ENCODE data around the gene FSCN2. TPM values are rescaled to one million over a fixed set of nuclear protein-coding genes. Genes with fewer than 3 reads are reported as not detected.
A peak's percentile ranks its signal among the peaks of the same experiment; 100 is the strongest.

FSCN2 gene
- total and polyA plus RNA-seq, 8 donors: 2.5 to 15.3 (median 10.7) TPM

GRCh38 chr17:81569986-81570514 lies 41.9 kb downstream of the FSCN2 start:
- no peak for FAIRE-seq
- intact Hi-C loops (cut with DNase I): no loop called here
- peaks cover 7 to 28% (median 11%) of the 10 kb centered on the region in 3 donors for H3K36me3 ChIP-seq
- H3K27ac ChIP-seq: no peak overlapping the region
- no peaks in the 10 kb centered on the region for H3K27me3 ChIP-seq
- ATAC-seq: no peak
- H3K4me1 ChIP-seq: peaks cover 16 to 26% (median 17%) of the 10 kb centered on the region in 3 donors
- DNase-seq: peak in 1 of 6 donors; percentile 37
- no peaks in the 10 kb centered on the region for H3K9me3 ChIP-seq
- no peak for TF ChIP-seq CTCF (IDR thresholded peaks at IDR 0.05)
- WGBS, 2 donors: 95% methylated on average over 18 of the region's 18 CpGs
- H3K4me3 ChIP-seq: no peak overlapping the region

- peaks cover 0 to 23% (median 9%) of the 10 kb centered on the region in 3 donors for H3K36me3 ChIP-seq
- no peak for ATAC-seq
- intact Hi-C loops (cut with DNase I): no loop called here
- H3K27me3 ChIP-seq: no peaks in the 10 kb centered on the region
- FAIRE-seq: no peak
- DNase-seq: no peak
- 92 to 94% methylated on average over 11 of the region's 11 CpGs for WGBS, 2 donors
- no peaks in the 10 kb centered on the region for H3K9me3 ChIP-seq
- no peak overlapping the region for H3K4me3 ChIP-seq
- TF ChIP-seq CTCF (IDR thresholded peaks at IDR 0.05): no peak
- no peak overlapping the region for H3K27ac ChIP-seq
- H3K4me1 ChIP-seq: peaks cover 16 to 21% (median 16%) of the 10 kb centered on the region in 3 donors
These were observed 42.8 kb downstream of the FSCN2 start for GRCh38 chr17:81570964-81571363.

GRCh38 chr17:81572563-81573168 lies 44.5 kb downstream of the FSCN2 start:
- no peak for FAIRE-seq
- intact Hi-C loops (cut with DNase I): no loop called here
- no peak overlapping the region for H3K4me3 ChIP-seq
- H3K9me3 ChIP-seq: no peaks in the 10 kb centered on the region
- no peak for TF ChIP-seq CTCF (IDR thresholded peaks at IDR 0.05)
- H3K27me3 ChIP-seq: no peaks in the 10 kb centered on the region
- no peak for DNase-seq
- H3K4me1 ChIP-seq: peaks cover under 1 to 17% (median 7%) of the 10 kb centered on the region in 3 donors
- peaks cover 0 to 23% (median 9%) of the 10 kb centered on the region in 3 donors for H3K36me3 ChIP-seq
- no peak for ATAC-seq
- WGBS, 2 donors: 86 to 87% methylated on average over 12 of the region's 12 CpGs
- H3K27ac ChIP-seq: no peak overlapping the region

GRCh38 chr17:81573794-81574642 lies 45.8 kb downstream of the FSCN2 start:
- DNase-seq (no peak), ATAC-seq (no peak), FAIRE-seq (no peak)
- H3K9me3 ChIP-seq: no peaks in the 10 kb centered on the region
- TF ChIP-seq CTCF (IDR thresholded peaks at IDR 0.05): no peak
- intact Hi-C loops (cut with DNase I): no loop called here
- no peaks in the 10 kb centered on the region for H3K27me3 ChIP-seq
- no peak overlapping the region for H3K4me3 ChIP-seq
- no peak overlapping the region for H3K27ac ChIP-seq
- H3K4me1 ChIP-seq: peaks cover 0 to 13% (median 7%) of the 10 kb centered on the region in 3 donors
- peaks cover 0 to 23% (median 9%) of the 10 kb centered on the region in 3 donors for H3K36me3 ChIP-seq
- WGBS, 2 donors: 86 to 89% methylated on average over 17 of the region's 17 CpGs

All from pancreas (tissue), 10 donors.